Stomach (tissue), 9 donors: ENCODE measurements around the gene TPPP. TPM values are rescaled to one million over a fixed set of nuclear protein-coding genes. Genes with fewer than 3 reads are reported as not detected.

Experiments
- DNase-seq, 2 donors: peaks; one replicate each; pipeline versions ENCODE4 v3.0.0 to v3.0.0-alpha.2; 2013 to 2019
- H3K27ac ChIP-seq, 5 donors: fragments of 200-600 bp in 4 of 5; sonication (generic) in 4 of 5; one replicate each; pipeline ENCODE4 v1.5.1; 2013 to 2019; ENCODE audit warnings: mild to moderate bottlenecking in 1 of 5, moderate library complexity in 1 of 5
- H3K27me3 ChIP-seq, 3 donors: fragments of 200-600 bp; sonication (generic); one replicate each; pipeline ENCODE4 v1.5.1; 2017 to 2019; ENCODE audit warnings: mixed run types in 1 of 3
- H3K36me3 ChIP-seq, 4 donors: fragments of 200-600 bp; sonication (generic); 1 replicate in 3 of 4; 2 replicates in 1 of 4; pipeline ENCODE4 v1.5.1; 2016 to 2019
- H3K4me1 ChIP-seq, 4 donors: fragments of 200-600 bp; sonication (generic); one replicate each; pipeline ENCODE4 v1.5.1; 2016 to 2019
- H3K4me3 ChIP-seq, 4 donors: fragments of 200-600 bp; sonication (generic) in 3 of 4; one replicate each; pipeline ENCODE4 v1.5.1; 2016 to 2019; ENCODE audit warnings: mild to moderate bottlenecking in 1 of 4
- H3K9me3 ChIP-seq, 4 donors: fragments of 200-600 bp; sonication (generic); one replicate each; pipeline ENCODE4 v1.5.1; 2016 to 2019
- EP300 ChIP-seq: sonication (generic); formaldehyde crosslinking; IDR thresholded peaks from one replicate; pipeline ENCODE4 v1.6.1; 2017; ENCODE audit warnings: antibody characterized with exemption
- POLR2A ChIP-seq, 4 donors: fragments of 450-650 bp; IDR thresholded peaks; one replicate each; pipeline ENCODE4 v1.6.1; 2016; ENCODE audit warnings: antibody characterized with exemption in 4 of 4, control low read depth in 2 of 4, mild to moderate bottlenecking in 1 of 4, moderate library complexity in 1 of 4
- POLR2AphosphoS5 ChIP-seq, 3 donors: sonication (generic); formaldehyde crosslinking; IDR thresholded peaks; one replicate each; pipeline ENCODE4 v1.6.1; 2016; ENCODE audit warnings: antibody characterized with exemption in 3 of 3
- WGBS, 5 donors: extraction: QIAGEN DNeasy Blood & Tissue Kit in 3 of 5; methylation state at CpG; one replicate each; pipeline versions ENCODE4 v1.1.5 to v1.1.7; 2013 to 2018; 5-methylcytosine and 5-hydroxymethylcytosine counted together
- intact Hi-C: fragments of 100-400 bp; cut with DNase I; formaldehyde crosslinking; loops from one replicate; pipeline ENCODE4 v1.15.1; 2023; ENCODE audit warnings: low total_unique reads
- polyA plus RNA-seq, 3 donors: library from polyadenylated mRNA; stranded (reverse); fragments of 200-250 nt; gene quantifications; one replicate each; pipeline ENCODE4 v1.2.3, GENCODE V29; 2013
- total RNA-seq, 5 donors: library from RNA; depleted of rRNA; stranded (reverse); fragments of >200 nt; gene quantifications; one replicate each; pipeline versions ENCODE4 v1.1.0 to v1.2.3, GENCODE V29; 2014 to 2016
- TF ChIP-seq, protein P1 (sequence below), 7 experiments: fragments of 450-650 bp in 4 of 7; fragments of 200-600 bp in 3 of 7; sonication (generic) in 3 of 7; IDR thresholded peaks; one replicate each; pipeline ENCODE4 v1.5.1; 2016 to 2019; ENCODE audit warnings: antibody characterized with exemption in 7 of 7, control low read depth in 2 of 7, mild to moderate bottlenecking in 1 of 7
- donor health status: healthy with polysubstance abuse.
- donor health status: Bipolar disorder and iron deficiency.
- donor health status: healthy.

TPPP gene
- total and polyA plus RNA-seq, 8 donors, result 1.2 to 11.0 (median 2.7) TPM

DNA sequence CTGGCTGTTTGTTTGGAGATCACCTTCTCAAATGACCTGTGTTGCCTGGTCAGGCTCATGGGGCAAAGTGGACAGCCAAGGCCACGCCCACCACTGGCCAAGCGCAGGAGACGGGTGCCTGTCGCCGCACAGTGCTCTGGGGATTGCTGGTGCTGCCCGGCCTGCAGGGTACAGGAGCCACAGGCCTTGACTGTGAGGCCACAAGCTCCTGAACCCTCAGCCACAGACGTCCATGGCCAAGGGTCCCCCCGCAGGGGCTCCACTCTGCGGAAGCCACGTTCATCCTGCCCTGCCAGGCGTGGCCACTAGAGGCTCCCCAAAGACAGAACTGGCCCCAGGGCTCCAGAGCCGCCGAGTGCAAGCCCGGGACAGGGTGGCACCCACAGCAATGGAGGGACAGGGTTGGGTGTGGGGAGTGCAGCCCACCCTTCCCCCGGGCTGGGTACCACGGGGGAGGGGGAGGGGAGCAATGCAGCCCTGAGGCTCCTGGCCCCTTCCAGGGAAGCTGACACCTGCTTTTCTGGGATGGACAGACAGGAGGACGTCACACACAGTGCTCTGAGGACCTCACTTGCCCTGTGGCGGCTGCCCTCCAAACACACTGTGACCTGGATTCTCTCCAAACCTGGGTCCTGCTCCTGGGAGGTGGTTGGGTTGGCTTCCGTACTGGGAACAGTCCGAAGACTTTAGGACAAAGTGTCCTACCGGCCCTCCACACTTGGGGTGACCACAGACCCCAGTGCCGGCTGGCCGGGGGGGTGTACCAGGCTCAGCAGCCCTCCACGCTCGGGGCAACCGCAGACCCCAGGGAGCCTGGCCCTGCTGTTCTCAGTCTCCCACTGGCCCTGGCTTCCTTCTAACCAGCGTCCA, 21.5 kb downstream of the TPPP start:
- TF ChIP-seq, protein P1, sequence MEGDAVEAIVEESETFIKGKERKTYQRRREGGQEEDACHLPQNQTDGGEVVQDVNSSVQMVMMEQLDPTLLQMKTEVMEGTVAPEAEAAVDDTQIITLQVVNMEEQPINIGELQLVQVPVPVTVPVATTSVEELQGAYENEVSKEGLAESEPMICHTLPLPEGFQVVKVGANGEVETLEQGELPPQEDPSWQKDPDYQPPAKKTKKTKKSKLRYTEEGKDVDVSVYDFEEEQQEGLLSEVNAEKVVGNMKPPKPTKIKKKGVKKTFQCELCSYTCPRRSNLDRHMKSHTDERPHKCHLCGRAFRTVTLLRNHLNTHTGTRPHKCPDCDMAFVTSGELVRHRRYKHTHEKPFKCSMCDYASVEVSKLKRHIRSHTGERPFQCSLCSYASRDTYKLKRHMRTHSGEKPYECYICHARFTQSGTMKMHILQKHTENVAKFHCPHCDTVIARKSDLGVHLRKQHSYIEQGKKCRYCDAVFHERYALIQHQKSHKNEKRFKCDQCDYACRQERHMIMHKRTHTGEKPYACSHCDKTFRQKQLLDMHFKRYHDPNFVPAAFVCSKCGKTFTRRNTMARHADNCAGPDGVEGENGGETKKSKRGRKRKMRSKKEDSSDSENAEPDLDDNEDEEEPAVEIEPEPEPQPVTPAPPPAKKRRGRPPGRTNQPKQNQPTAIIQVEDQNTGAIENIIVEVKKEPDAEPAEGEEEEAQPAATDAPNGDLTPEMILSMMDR (IDR thresholded peaks at IDR 0.05), result peak in 5 of 7 experiments; percentile 79 to 97 (median 91)
- TF ChIP-seq EP300, result no peak
- peak in 1 of 3 donors; percentile 29 for TF ChIP-seq POLR2AphosphoS5 (IDR thresholded peaks at IDR 0.05)
- Histone ChIP-seq H3K4me3 (peak overlapping the region; percentile 5 to 37 (median 18)), H3K4me1 (peaks cover 34 to 54% (median 44%) of the 10 kb centered on the region in 4 donors), H3K9me3 (no peaks in the 10 kb centered on the region), H3K27me3 (peaks cover 0 to 31% (median 6%) of the 10 kb centered on the region in 3 donors), H3K36me3 (peaks cover 0 to 20% (median 8%) of the 10 kb centered on the region in 4 donors), H3K27ac (peak overlapping the region in 2 of 5 donors; percentile 31 to 38)
- intact Hi-C loops, result loop anchor here (5.0 kb wide), 1 partner anchor 236 kb away; no protein-coding TSS in a partner anchor
- DNase-seq, result peak; percentile 78 to 92
- WGBS, 5 donors, result 11 to 28% (median 16%) methylated on average over 9 to 27 of the region's 27 CpGs

DNA sequence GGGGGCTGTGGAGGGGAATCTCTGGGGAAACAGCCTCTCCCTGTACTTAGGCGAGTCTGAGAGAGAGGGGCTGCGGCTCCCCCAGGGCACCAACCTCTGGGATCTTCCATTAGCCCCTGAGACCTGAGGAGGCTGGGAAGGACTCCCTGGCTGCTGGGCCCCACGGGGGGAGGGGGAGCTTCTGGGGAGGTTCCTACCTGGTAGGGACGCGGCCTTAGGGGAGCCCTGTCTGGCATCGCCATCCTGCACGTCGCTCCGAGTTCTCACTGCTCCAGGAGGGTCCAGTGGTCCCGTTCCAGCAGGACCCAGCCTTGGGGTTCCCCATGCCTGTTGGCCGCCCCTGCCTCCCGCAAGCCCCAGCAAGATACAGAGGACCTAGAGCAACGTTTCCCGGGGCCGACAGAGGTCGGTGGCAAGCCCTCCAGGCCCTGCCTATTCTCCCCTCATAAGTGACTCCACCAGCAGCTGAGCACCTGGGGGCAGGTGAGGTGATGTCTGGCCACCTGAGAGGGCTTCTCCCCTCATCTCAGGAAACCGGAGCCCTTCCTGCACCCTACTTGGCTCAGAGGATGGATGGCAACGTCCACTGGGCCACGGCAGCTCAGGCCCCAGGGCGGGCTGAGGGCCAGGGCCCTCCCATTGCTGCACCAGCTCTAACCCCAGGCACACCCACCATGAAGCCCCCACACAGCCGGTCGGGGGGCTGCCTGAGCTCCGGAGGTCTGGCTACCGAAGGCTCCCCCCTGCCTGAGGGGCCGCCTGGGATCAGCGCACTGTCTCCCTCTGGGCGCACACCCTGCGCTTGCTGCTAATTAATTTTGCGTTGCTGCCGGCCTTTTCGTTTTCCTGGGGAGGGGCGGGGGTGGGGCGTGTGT, 22.5 kb downstream of the TPPP start:
- intact Hi-C loops, result loop anchor here (5.0 kb wide), 1 partner anchor 237 kb away; no protein-coding TSS in a partner anchor
- TF ChIP-seq EP300, result no peak
- TF ChIP-seq POLR2A (IDR thresholded peaks at IDR 0.05), result no peak
- TF ChIP-seq POLR2AphosphoS5 (IDR thresholded peaks at IDR 0.05), result no peak
- TF ChIP-seq, protein P1 (IDR thresholded peaks at IDR 0.05), result no peak
- no peak overlapping the region for H3K4me3 ChIP-seq
- H3K4me1 ChIP-seq, result peaks cover 34 to 54% (median 44%) of the 10 kb centered on the region in 4 donors
- H3K36me3 ChIP-seq, result peaks cover 0 to 27% (median 16%) of the 10 kb centered on the region in 4 donors
- no peaks in the 10 kb centered on the region for H3K9me3 ChIP-seq
- peaks cover 0 to 31% (median 6%) of the 10 kb centered on the region in 3 donors for H3K27me3 ChIP-seq
- 61 to 65% (median 63%) methylated on average over 14 to 33 of the region's 33 CpGs for WGBS, 5 donors
- no peak overlapping the region for H3K27ac ChIP-seq
- DNase-seq, result no peak

DNA sequence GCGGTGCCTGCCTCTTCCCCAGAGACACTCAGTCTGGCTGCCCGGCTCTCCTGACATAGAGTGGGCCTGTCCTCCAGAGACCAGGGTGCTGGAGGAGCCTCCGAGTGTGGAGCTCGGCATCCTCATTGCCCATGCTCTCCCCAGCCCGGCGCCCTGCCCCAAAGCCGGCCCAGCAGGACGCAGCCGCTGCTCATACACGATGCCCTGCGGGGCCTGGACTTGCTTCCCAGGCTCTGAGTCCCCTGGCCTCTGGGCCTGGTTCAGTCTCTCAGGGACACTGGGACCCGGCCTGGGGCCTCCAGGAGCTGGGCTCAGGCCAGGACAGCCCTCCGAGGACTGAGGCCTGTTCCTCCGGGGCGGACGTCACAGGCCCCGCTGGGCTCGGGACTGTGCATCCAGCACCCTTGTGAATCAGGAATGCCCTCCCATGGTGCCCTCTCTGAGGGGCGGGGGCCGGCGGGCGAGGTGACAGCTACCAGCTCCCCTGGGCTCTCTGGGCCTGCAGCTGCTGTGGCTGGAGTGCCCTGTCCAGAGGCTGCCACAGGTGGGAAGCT, 23.2 kb downstream of the TPPP start:
- Histone ChIP-seq H3K27ac (peak overlapping the region in 2 of 5 donors; percentile 27 to 49), H3K36me3 (peaks cover 0 to 29% (median 20%) of the 10 kb centered on the region in 4 donors), H3K4me1 (peaks cover 34 to 54% (median 47%) of the 10 kb centered on the region in 4 donors), H3K4me3 (no peak overlapping the region), H3K9me3 (no peaks in the 10 kb centered on the region), H3K27me3 (peaks cover 0 to 31% (median 6%) of the 10 kb centered on the region in 3 donors)
- TF ChIP-seq POLR2A (IDR thresholded peaks at IDR 0.05) (no peak), EP300 (no peak), POLR2AphosphoS5 (IDR thresholded peaks at IDR 0.05) (no peak)
- TF ChIP-seq, protein P1 (IDR thresholded peaks at IDR 0.05), result no peak
- intact Hi-C loops, result loop anchor here (5.0 kb wide), 1 partner anchor 237 kb away; no protein-coding TSS in a partner anchor
- no peak for DNase-seq
- WGBS, 5 donors, result 81 to 91% (median 87%) methylated on average over 6 to 22 of the region's 22 CpGs
